Panc1 (cell line): ENCODE data around the gene RAB2B. TPM values are rescaled to one million over a fixed set of nuclear protein-coding genes. Genes with fewer than 3 reads are reported as not detected.

Experiments used
- ATAC-seq: fragments of 200-7000 bp; cut with Tn5 transposase; 2 replicates; pipeline ENCODE4 v1.9.1; 2020; ENCODE audit warnings: mild to moderate bottlenecking, moderate library complexity
- BruUV-seq: library from RNA; stranded (reverse); fragments of 400-500 nt; replicated peaks from 2 replicates; lab custom pipeline; 2021; lab: Mats Ljungman, UMichigan
- CTCF ChIA-PET: fragments of 300-600 bp; sonication (Branson Sonifier 250); formaldehyde crosslinking; loops from one replicate; lab custom pipeline; 2022; ENCODE audit warnings: antibody characterized with exemption; lab: Charles Lee
- POLR2A ChIA-PET: fragments of 300-600 bp; sonication (Branson Sonifier 250); formaldehyde crosslinking; loops from one replicate; lab custom pipeline; 2022; ENCODE audit warnings: antibody characterized with exemption; lab: Charles Lee
- DNase-seq: peaks from one replicate; pipeline ENCODE4 v3.0.0-alpha.2; 2010; ENCODE audit warnings: low read depth, low spot score
- H3K27ac ChIP-seq: 2 replicates; pipeline ENCODE4 v1.5.1; 2011; ENCODE audit warnings: mild to moderate bottlenecking, low read length, inconsistent platforms
- H3K27me3 ChIP-seq: fragments of 200-500 bp; sonication (Bioruptor generic); 2 replicates; pipeline ENCODE4 v1.6.0; 2014; ENCODE audit warnings: low read length, inconsistent platforms; ENCODE audit not compliant: control insufficient read depth, insufficient read depth
- H3K36me3 ChIP-seq: fragments of 200-500 bp; sonication (Bioruptor generic); 2 replicates; pipeline ENCODE4 v1.5.1; 2014; ENCODE audit warnings: inconsistent platforms, mild to moderate bottlenecking, low read length, moderate library complexity; ENCODE audit not compliant: control insufficient read depth, insufficient read depth
- H3K4me1 ChIP-seq: 2 replicates; pipeline ENCODE4 v1.5.1; 2011; ENCODE audit warnings: inconsistent platforms, mild to moderate bottlenecking, low read length, moderate library complexity; ENCODE audit not compliant: control insufficient read depth, insufficient read depth
- H3K4me3 ChIP-seq, 2 experiments: 2 replicates each; pipeline ENCODE4 v1.5.1; 2011 to 2012; ENCODE audit warnings: low read depth in 2 of 2, low read length in 2 of 2, mild to moderate bottlenecking in 2 of 2, inconsistent platforms in 1 of 2, moderate library complexity in 1 of 2
- H3K9me3 ChIP-seq: fragments of 200-500 bp; sonication (Bioruptor generic); 2 replicates; pipeline ENCODE4 v1.5.1; 2014; ENCODE audit warnings: low read depth, mild to moderate bottlenecking, inconsistent platforms, low read length, moderate library complexity; ENCODE audit not compliant: control insufficient read depth, insufficient read depth
- POLR2AphosphoS5 ChIP-seq: IDR thresholded peaks from 2 replicates; pipeline ENCODE4 v1.6.1; 2012; ENCODE audit warnings: mild to moderate bottlenecking, low read depth, low read length, moderate library complexity
- SIN3A ChIP-seq: IDR thresholded peaks from 2 replicates; pipeline ENCODE4 v1.6.1; 2012; ENCODE audit warnings: low read depth, mild to moderate bottlenecking, low read length, moderate library complexity, borderline replicate concordance; ENCODE audit not compliant: insufficient read depth
- TCF7L2 ChIP-seq: IDR thresholded peaks from 2 replicates; pipeline ENCODE4 v1.6.1; 2011; ENCODE audit warnings: mild to moderate bottlenecking, low read depth, low read length, inconsistent platforms
- in situ Hi-C: cut with HindIII; loops from 2 replicates; pipeline ENCODE4 v1.10.0; 2016; ENCODE audit warnings: low sequenced_read_pairs, low pct_unique_long_range_greater_than_20kb
- intact Hi-C: fragments of 100-400 bp; cut with micrococcal nuclease; formaldehyde crosslinking; loops from one replicate; pipeline ENCODE4 v1.10.0; 2022; ENCODE audit not compliant: unreplicated experiment
- total RNA-seq: library from RNA; stranded (reverse); gene quantifications from one replicate; pipeline ENCODE4 v1.2.1, GENCODE V29; 2021; ENCODE audit not compliant: unreplicated experiment
- TF ChIP-seq, protein P1 (sequence below): fragments of 450-650 bp; IDR thresholded peaks from 2 replicates; pipeline ENCODE4 v1.5.1; 2017; ENCODE audit warnings: mild to moderate bottlenecking
- TF ChIP-seq, protein P2 (sequence below), 2 experiments: IDR thresholded peaks; 2 replicates each; pipeline ENCODE4 v1.6.1; 2011 to 2012; ENCODE audit warnings: low read depth in 2 of 2, control low read depth in 1 of 2, low read length in 1 of 2, mild to moderate bottlenecking in 1 of 2, moderate library complexity in 1 of 2; ENCODE audit not compliant: insufficient read depth in 1 of 2

RAB2B gene
- total RNA-seq, 1 experiment from 2014 or later = 17.0 TPM

DNA sequence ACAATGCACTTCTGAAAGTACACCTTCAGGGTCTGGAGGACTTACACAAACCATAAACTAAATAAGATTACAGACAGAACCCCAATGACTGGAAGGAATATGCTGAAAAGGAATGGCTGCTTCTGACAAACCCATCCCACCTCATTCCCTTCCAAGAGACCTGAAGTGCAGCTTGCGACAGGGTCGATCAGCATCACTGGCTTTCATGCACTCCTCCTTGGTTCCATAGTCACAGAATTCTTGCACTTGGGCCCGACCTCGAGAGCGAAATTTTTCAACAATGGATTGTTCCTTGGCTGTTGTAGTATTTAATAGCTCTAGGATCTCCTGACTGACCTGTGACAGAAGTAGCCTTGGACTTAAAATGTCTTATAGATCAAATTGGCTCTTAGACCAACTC, 24.8 kb upstream of the RAB2B start:
- CTCF ChIA-PET = no interaction called here
- Histone ChIP-seq H3K4me1 (no peaks in the 10 kb centered on the region), H3K4me3 (no peak overlapping the region), H3K27me3 (no peaks in the 10 kb centered on the region), H3K9me3 (no peaks in the 10 kb centered on the region), H3K27ac (no peak overlapping the region), H3K36me3 (peaks cover 23% of the 10 kb centered on the region)
- BruUV-seq = no TSS peak
- intact Hi-C loops = no loop called here
- DNase-seq (no peak), ATAC-seq (no peak)
- POLR2A ChIA-PET = interaction anchor here (0.7 kb wide), 1 partner anchor 10 kb away, joined by 12 read pairs; no protein-coding TSS in a partner anchor
- no peak for TF ChIP-seq TCF7L2
- no peak for TF ChIP-seq POLR2AphosphoS5
- TF ChIP-seq, protein P1, sequence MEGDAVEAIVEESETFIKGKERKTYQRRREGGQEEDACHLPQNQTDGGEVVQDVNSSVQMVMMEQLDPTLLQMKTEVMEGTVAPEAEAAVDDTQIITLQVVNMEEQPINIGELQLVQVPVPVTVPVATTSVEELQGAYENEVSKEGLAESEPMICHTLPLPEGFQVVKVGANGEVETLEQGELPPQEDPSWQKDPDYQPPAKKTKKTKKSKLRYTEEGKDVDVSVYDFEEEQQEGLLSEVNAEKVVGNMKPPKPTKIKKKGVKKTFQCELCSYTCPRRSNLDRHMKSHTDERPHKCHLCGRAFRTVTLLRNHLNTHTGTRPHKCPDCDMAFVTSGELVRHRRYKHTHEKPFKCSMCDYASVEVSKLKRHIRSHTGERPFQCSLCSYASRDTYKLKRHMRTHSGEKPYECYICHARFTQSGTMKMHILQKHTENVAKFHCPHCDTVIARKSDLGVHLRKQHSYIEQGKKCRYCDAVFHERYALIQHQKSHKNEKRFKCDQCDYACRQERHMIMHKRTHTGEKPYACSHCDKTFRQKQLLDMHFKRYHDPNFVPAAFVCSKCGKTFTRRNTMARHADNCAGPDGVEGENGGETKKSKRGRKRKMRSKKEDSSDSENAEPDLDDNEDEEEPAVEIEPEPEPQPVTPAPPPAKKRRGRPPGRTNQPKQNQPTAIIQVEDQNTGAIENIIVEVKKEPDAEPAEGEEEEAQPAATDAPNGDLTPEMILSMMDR = no peak
- in situ Hi-C loops = no loop called here

DNA sequence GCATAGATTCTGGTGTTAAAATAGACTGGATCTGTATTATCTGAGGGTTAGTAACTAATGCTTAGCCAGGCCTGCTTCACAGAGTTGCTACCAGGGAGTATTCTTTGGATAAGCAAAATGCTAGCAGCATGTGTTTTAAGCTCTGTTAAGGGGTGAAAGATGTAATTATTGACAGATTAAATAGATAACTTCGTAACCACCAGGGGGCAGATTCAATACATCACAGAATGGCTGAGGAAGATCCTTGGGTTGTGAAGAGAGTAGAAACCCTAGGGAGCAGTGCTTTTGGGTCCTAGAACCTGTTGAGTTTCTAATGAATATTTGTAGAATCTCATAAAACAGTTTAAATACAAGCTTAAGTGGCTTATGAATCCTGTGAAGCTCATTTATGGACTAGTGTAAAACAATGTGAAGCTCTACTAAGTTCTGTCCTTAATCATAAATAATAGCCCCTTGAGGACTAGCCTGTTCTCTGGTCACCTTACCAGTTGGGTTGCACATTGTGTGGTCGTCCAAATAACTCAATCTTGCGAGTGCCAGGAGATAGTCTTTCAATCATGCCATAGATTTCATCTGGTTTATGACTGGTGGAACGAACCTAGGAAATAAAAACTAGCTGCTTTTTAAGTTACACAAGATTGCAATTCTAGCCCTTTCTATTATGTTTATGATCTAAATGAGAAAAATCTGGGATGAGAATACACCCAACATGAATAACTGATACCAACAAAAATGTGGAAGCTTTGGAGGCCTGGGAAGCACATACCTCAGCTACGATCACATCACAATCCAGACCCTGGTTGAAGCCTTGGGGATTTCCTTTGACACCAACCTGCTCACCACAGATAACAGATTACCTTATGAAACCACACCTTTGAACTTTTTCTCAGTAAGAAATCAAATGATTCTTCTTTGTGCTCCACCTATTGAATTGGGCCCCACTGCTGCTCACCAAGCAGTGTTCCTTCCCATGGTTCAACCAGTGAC, 22.1 kb upstream of the RAB2B start:
- no peak for DNase-seq

More for the DNA sequence above, 22.1 kb upstream of the RAB2B start:
- BruUV-seq = TSS peak; percentile 20
- Histone ChIP-seq H3K27ac (no peak overlapping the region), H3K4me3 (no peak overlapping the region), H3K27me3 (no peaks in the 10 kb centered on the region), H3K36me3 (peaks cover 30% of the 10 kb centered on the region), H3K9me3 (no peaks in the 10 kb centered on the region), H3K4me1 (no peaks in the 10 kb centered on the region)
- CTCF ChIA-PET = interaction anchor here (0.5 to 1.0 kb wide), 5 partner anchors 12 to 869 kb away, joined by 3 to 9 read pairs (median 4); partner anchors contain the start of gene METTL3
- in situ Hi-C loops (no loop called here), intact Hi-C loops (loop anchor here (5.0 kb wide), 1 partner anchor 53 kb away; no protein-coding TSS in a partner anchor)
- ATAC-seq = peak; percentile 61; the same call in 1 of the 2 replicates
- POLR2A ChIA-PET = no interaction called here
- no peak for TF ChIP-seq POLR2AphosphoS5
- TF ChIP-seq SIN3A = no peak
- TF ChIP-seq TCF7L2 = no peak
- TF ChIP-seq, protein P2, sequence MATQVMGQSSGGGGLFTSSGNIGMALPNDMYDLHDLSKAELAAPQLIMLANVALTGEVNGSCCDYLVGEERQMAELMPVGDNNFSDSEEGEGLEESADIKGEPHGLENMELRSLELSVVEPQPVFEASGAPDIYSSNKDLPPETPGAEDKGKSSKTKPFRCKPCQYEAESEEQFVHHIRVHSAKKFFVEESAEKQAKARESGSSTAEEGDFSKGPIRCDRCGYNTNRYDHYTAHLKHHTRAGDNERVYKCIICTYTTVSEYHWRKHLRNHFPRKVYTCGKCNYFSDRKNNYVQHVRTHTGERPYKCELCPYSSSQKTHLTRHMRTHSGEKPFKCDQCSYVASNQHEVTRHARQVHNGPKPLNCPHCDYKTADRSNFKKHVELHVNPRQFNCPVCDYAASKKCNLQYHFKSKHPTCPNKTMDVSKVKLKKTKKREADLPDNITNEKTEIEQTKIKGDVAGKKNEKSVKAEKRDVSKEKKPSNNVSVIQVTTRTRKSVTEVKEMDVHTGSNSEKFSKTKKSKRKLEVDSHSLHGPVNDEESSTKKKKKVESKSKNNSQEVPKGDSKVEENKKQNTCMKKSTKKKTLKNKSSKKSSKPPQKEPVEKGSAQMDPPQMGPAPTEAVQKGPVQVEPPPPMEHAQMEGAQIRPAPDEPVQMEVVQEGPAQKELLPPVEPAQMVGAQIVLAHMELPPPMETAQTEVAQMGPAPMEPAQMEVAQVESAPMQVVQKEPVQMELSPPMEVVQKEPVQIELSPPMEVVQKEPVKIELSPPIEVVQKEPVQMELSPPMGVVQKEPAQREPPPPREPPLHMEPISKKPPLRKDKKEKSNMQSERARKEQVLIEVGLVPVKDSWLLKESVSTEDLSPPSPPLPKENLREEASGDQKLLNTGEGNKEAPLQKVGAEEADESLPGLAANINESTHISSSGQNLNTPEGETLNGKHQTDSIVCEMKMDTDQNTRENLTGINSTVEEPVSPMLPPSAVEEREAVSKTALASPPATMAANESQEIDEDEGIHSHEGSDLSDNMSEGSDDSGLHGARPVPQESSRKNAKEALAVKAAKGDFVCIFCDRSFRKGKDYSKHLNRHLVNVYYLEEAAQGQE (IDR thresholded peaks at IDR 0.05; ENCODE audit: insufficient read depth in 1 of 2, low read depth in 2 of 2, low read length in 1 of 2) = no peak
- TF ChIP-seq, protein P1 = peak; percentile 25; the same call in 1 of the 2 replicates
